Measurements from ENCODE around the gene PGAP2. TPM values are rescaled to one million over a fixed set of nuclear protein-coding genes. Genes with fewer than 3 reads are reported as not detected.

PGAP2 gene
- polyA plus RNA-seq, 2 of the 4 experiments (the other 2 are of a cell fraction): 32.4 to 35.2 TPM

DNA sequence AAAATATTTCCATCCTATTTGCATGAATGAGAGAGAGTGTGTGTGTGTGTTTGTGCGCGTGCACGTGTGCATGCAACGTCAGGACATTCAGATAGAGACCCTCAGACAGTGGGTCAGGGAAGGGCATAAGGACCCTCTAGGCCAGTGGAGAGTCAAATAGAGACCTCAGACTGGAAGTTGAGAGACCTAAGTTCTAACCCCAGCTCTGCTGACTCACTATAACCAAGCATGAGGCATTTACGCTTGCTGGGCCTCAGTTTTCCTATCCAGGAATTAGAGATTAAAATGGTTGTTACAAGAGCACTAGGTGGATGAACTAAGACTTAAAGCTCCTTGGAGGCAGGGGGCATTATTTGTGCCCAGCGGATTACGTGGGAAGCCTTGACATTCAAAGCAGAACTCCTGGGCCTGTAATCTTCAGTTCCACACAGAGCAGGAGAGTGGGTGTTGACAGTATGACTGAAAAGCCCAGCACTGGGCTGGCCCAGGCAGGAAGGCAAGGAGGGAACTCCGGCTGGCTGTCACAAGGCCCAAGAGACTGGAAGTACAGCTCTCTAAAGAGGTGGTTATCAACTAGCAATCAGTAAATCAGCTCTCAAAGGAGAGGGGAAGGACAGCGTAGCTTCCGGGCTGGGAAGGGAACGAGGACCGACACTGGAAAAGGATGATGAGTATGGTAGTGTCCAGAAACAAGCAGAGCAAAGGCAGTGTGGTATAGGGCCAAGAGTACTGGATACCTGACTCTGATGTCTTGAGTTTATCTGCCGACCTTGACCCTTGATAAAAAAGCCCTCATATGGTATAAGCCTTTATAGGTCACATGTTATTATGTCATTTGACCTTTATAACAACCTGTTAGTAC lies 23.2 kb downstream of the PGAP2 start:
- FAIRE-seq (no peak), ATAC-seq (peak in 1 of 2 experiments; percentile 12; a peak in 1 of 6 replicates), DNase-seq (ENCODE audit: low read depth in 1 of 2, low spot score in 1 of 2) (no peak)
- WGBS (ENCODE audit: missing lambda C conversion rate): 89% methylated on average over 13 of the region's 13 CpGs
- H3K27ac ChIP-seq: 0 out of 6 replicates have a peak overlapping the region, but pooled peaks of 1 of the 2 experiments have one; percentile 8
- peaks cover 10% of the 10 kb centered on the region; the same call in 2 of the 3 replicates for H3K4me1 ChIP-seq
- ChIA-PET POLR2A (interaction anchor here (0.9 to 3.4 kb wide), 2 partner anchors 9 to 23 kb away, joined by 3 to 14 read pairs; partner anchors contain the start of gene RHOG), CTCF (interaction anchor here (0.6 to 2.8 kb wide), 7 partner anchors 9 to 241 kb away, joined by 3 to 18 read pairs (median 6); partner anchors contain the start of genes PGAP2, RHOG and STIM1)
- no peak overlapping the region for H3K4me2 ChIP-seq
- no peak overlapping the region for H3K4me3 ChIP-seq
- TF ChIP-seq TFCP2L1 (CRISPR knock-in tag; IDR thresholded peaks at IDR 0.05) (no peak), GATA3 (IDR thresholded peaks at IDR 0.05; ENCODE audit: borderline replicate concordance) (no peak), HEYL (CRISPR knock-in tag; IDR thresholded peaks at IDR 0.05) (no peak), CHD2 (IDR thresholded peaks at IDR 0.05; ENCODE audit: low read length, partially characterized antibody) (no peak)
- no peaks in the 10 kb centered on the region for H3K9me3 ChIP-seq

DNA sequence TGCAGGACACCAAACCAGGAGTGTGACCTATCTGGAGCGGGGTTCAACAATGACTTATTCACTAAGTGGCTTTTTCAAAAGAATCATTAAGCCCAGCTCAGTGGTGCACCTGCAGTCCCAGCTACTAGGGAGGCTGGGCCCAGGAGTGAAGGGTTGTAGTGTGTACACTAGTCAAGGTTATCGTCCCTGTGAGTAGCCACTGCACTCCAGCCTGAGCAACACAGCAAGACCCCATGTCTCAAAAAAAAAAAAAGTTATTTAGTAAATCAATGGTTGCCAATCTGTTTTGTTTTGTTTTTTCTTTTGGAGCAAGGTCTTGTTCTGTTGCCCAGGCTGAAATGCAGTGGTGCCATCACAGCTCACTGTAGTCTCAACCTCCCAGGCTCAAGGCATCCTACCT lies 24.5 kb downstream of the PGAP2 start:
- FAIRE-seq (no peak), ATAC-seq (no peak), DNase-seq (ENCODE audit: low read depth in 1 of 2, low spot score in 1 of 2) (no peak)
- Histone ChIP-seq H3K4me1 (peaks cover 19% of the 10 kb centered on the region), H3K4me2 (no peak overlapping the region), H3K4me3 (no peak overlapping the region), H3K9me3 (no peaks in the 10 kb centered on the region), H3K27ac (no peak overlapping the region)
- ChIA-PET POLR2A (no interaction called here), CTCF (interaction anchor here (1.2 to 2.8 kb wide), 5 partner anchors 7 to 233 kb away, joined by 3 to 18 read pairs (median 4); partner anchors contain the start of genes RHOG and STIM1)
- TF ChIP-seq JUN (IDR thresholded peaks at IDR 0.05) (no peak), EP300 (IDR thresholded peaks at IDR 0.05) (no peak), ZC3H11A (IDR thresholded peaks at IDR 0.05) (no peak), HDAC2 (IDR thresholded peaks at IDR 0.05) (no peak), NFE2L2 (conservative IDR thresholded peaks at IDR 0.05; ENCODE audit: low read length) (no peak), RNF2 (IDR thresholded peaks at IDR 0.05; ENCODE audit: borderline replicate concordance, low read depth) (no peak), POLR2AphosphoS2 (conservative IDR thresholded peaks at IDR 0.05; ENCODE audit: low read length) (no peak), CHD2 (IDR thresholded peaks at IDR 0.05; ENCODE audit: low read length, partially characterized antibody) (no peak)
- TF ChIP-seq, protein P1, sequence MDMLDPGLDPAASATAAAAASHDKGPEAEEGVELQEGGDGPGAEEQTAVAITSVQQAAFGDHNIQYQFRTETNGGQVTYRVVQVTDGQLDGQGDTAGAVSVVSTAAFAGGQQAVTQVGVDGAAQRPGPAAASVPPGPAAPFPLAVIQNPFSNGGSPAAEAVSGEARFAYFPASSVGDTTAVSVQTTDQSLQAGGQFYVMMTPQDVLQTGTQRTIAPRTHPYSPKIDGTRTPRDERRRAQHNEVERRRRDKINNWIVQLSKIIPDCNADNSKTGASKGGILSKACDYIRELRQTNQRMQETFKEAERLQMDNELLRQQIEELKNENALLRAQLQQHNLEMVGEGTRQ (IDR thresholded peaks at IDR 0.05): no peak
- WGBS (ENCODE audit: missing lambda C conversion rate): 100% methylated on average over 2 of the region's 2 CpGs

DNA sequence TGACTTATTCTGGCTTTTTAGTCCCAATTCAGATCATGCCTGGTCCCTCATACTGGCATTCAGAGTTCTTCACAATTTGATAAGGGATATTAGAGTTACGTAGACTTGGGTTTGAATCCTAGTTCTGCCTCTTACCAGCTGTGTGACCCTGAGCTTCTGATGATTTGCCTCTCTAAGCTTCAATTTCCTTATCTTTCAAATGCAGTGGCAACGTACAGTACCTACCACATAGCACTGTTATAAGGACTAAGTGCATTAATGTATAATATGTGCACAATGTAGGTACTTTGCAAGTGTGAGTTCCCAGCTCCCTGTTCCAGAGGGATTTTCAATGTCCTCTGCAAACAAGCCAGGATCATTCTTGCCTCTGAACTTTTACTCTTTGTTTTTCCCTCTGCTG lies 25.1 kb downstream of the PGAP2 start:
- no peak for FAIRE-seq
- no peak overlapping the region for H3K4me2 ChIP-seq
- no peaks in the 10 kb centered on the region for H3K9me3 ChIP-seq
- DNase-seq (ENCODE audit: low read depth in 1 of 2, low spot score in 1 of 2): no peak
- POLR2A ChIA-PET: no interaction called here
- H3K4me3 ChIP-seq: no peak overlapping the region
- WGBS (ENCODE audit: missing lambda C conversion rate): 95% methylated on average over 2 of the region's 2 CpGs
- no peak overlapping the region for H3K27ac ChIP-seq
- H3K4me1 ChIP-seq: peaks cover 25% of the 10 kb centered on the region
- TF ChIP-seq SREBF2 (IDR thresholded peaks at IDR 0.05) (no peak), HOXA7 (CRISPR knock-in tag; IDR thresholded peaks at IDR 0.05) (no peak), MAZ (IDR thresholded peaks at IDR 0.05; ENCODE audit: borderline replicate concordance, low read depth, low read length) (no peak), RNF2 (IDR thresholded peaks at IDR 0.05; ENCODE audit: borderline replicate concordance, low read depth) (no peak), BHLHE40 (IDR thresholded peaks at IDR 0.05; ENCODE audit: low read depth, low read length) (no peak), ZFP36 (IDR thresholded peaks at IDR 0.05; ENCODE audit: borderline replicate concordance, partially characterized antibody) (no peak)
- TF ChIP-seq, protein P2, sequence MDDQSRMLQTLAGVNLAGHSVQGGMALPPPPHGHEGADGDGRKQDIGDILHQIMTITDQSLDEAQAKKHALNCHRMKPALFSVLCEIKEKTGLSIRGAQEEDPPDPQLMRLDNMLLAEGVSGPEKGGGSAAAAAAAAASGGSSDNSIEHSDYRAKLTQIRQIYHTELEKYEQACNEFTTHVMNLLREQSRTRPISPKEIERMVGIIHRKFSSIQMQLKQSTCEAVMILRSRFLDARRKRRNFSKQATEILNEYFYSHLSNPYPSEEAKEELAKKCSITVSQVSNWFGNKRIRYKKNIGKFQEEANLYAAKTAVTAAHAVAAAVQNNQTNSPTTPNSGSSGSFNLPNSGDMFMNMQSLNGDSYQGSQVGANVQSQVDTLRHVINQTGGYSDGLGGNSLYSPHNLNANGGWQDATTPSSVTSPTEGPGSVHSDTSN (IDR thresholded peaks at IDR 0.05): no peak
- TF ChIP-seq, protein P3, sequence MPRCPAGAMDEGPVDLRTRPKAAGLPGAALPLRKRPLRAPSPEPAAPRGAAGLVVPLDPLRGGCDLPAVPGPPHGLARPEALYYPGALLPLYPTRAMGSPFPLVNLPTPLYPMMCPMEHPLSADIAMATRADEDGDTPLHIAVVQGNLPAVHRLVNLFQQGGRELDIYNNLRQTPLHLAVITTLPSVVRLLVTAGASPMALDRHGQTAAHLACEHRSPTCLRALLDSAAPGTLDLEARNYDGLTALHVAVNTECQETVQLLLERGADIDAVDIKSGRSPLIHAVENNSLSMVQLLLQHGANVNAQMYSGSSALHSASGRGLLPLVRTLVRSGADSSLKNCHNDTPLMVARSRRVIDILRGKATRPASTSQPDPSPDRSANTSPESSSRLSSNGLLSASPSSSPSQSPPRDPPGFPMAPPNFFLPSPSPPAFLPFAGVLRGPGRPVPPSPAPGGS (IDR thresholded peaks at IDR 0.05): no peak
- ATAC-seq: no peak
- CTCF ChIA-PET: interaction anchor here (1.1 to 2.8 kb wide), 6 partner anchors 7 to 239 kb away, joined by 3 to 18 read pairs (median 4); partner anchors contain the start of genes RHOG and STIM1

All from A549 (cell line).